Chondrocyte (in vitro differentiated cells): Measurements from ENCODE around the gene WIZ. TPM values are rescaled to one million over a fixed set of nuclear protein-coding genes. Genes with fewer than 3 reads are reported as not detected.

Experiments used
- DNase-seq: peaks from one replicate; pipeline ENCODE4 v3.0.0; 2021; ENCODE audit warnings: mixed read lengths, low spot score
- H3K27ac Mint-ChIP-seq: one replicate; pipeline ENCODE4 v1.8.0; 2021; ENCODE audit warnings: mild to moderate bottlenecking, moderate library complexity, mixed read lengths; ENCODE audit not compliant: unreplicated experiment
- H3K27me3 Mint-ChIP-seq: 2 replicates; pipeline ENCODE4 v1.8.0; 2021; ENCODE audit warnings: low read depth, mixed read lengths
- H3K36me3 Mint-ChIP-seq: 2 replicates; pipeline ENCODE4 v1.8.0; 2021; ENCODE audit warnings: low read depth, mixed read lengths
- H3K4me1 Mint-ChIP-seq: 2 replicates; pipeline ENCODE4 v1.8.0; 2021; ENCODE audit warnings: low read depth, mild to moderate bottlenecking, mixed read lengths
- H3K4me3 Mint-ChIP-seq: one replicate; pipeline ENCODE4 v1.8.0; 2021; ENCODE audit warnings: mild to moderate bottlenecking, moderate library complexity, mixed read lengths; ENCODE audit not compliant: unreplicated experiment
- H3K9me3 Mint-ChIP-seq: 2 replicates; pipeline ENCODE4 v1.8.0; 2021; ENCODE audit warnings: low read depth, mixed read lengths
- CTCF ChIP-seq: fragments of 200-600 bp; sonication (generic); IDR thresholded peaks from 2 replicates; pipeline ENCODE4 v1.5.0; 2021; ENCODE audit warnings: antibody characterized with exemption, mild to moderate bottlenecking, moderate library complexity
- total RNA-seq: library from RNA; stranded (reverse); gene quantifications from 3 replicates; pipeline ENCODE4 v1.2.1, GENCODE V29; 2021

The WIZ gene
- total RNA-seq, 1 donor from 2014 or later: 52.4 TPM

- peaks cover 4% of the 10 kb centered on the region for H3K4me1 Mint-ChIP-seq
- no peak for TF ChIP-seq CTCF
- no peaks in the 10 kb centered on the region for H3K36me3 Mint-ChIP-seq
- no peak overlapping the region for H3K27ac Mint-ChIP-seq
- no peak for DNase-seq
- H3K27me3 Mint-ChIP-seq: peaks cover 24% of the 10 kb centered on the region
- H3K9me3 Mint-ChIP-seq: no peaks in the 10 kb centered on the region
- H3K4me3 Mint-ChIP-seq: no peak overlapping the region
Observed at GRCh38 chr19:15463861-15464371, 14.2 kb upstream of the WIZ start.

- no peaks in the 10 kb centered on the region for H3K36me3 Mint-ChIP-seq
- peaks cover under 1% of the 10 kb centered on the region for H3K4me1 Mint-ChIP-seq
- peaks cover 21% of the 10 kb centered on the region for H3K27me3 Mint-ChIP-seq
- H3K4me3 Mint-ChIP-seq: no peak overlapping the region
- no peak for TF ChIP-seq CTCF
- DNase-seq: no peak
- no peaks in the 10 kb centered on the region for H3K9me3 Mint-ChIP-seq
- no peak overlapping the region for H3K27ac Mint-ChIP-seq
Observed at GRCh38 chr19:15461694-15462093, 11.9 kb upstream of the WIZ start.

GRCh38 chr19:15457701-15458484, 8.1 kb upstream of the WIZ start:
- peaks cover 38% of the 10 kb centered on the region for H3K27me3 Mint-ChIP-seq
- peak; percentile 82 for DNase-seq
- H3K27ac Mint-ChIP-seq: no peak overlapping the region
- TF ChIP-seq CTCF: no peak
- H3K9me3 Mint-ChIP-seq: no peaks in the 10 kb centered on the region
- H3K36me3 Mint-ChIP-seq: no peaks in the 10 kb centered on the region
- H3K4me1 Mint-ChIP-seq: peaks cover 3% of the 10 kb centered on the region
- H3K4me3 Mint-ChIP-seq: peak overlapping the region; percentile 16

GRCh38 chr19:15456871-15457700, 7.3 kb upstream of the WIZ start:
- Mint-ChIP-seq H3K36me3 (no peaks in the 10 kb centered on the region), H3K4me3 (no peak overlapping the region), H3K27me3 (peaks cover 38% of the 10 kb centered on the region)

More at GRCh38 chr19:15456871-15457700, 7.3 kb upstream of the WIZ start:
- H3K4me1 Mint-ChIP-seq: peaks cover 8% of the 10 kb centered on the region
- no peak for DNase-seq
- no peak for TF ChIP-seq CTCF
- no peaks in the 10 kb centered on the region for H3K9me3 Mint-ChIP-seq
- no peak overlapping the region for H3K27ac Mint-ChIP-seq
